GM12891 (cell line): ENCODE measurements around the gene ZC3H13.

ENCODE experiments used
- PAX5 ChIP-seq: IDR thresholded peaks from 2 replicates; pipeline ENCODE4 v1.6.1; 2011; ENCODE audit warnings: low read length, moderate library complexity, mild to moderate bottlenecking; ENCODE audit not compliant: insufficient read depth, severe bottlenecking
- POLR2A ChIP-seq: IDR thresholded peaks from 2 replicates; pipeline ENCODE4 v1.6.1; 2011; ENCODE audit warnings: low read depth, low read length, control low read depth
- POLR2AphosphoS5 ChIP-seq: IDR thresholded peaks from 2 replicates; pipeline ENCODE4 v1.6.1; 2011; ENCODE audit warnings: low read depth, low read length, control low read depth
- SPI1 ChIP-seq: IDR thresholded peaks from 2 replicates; pipeline ENCODE4 v1.6.1; 2011; ENCODE audit warnings: low read depth, low read length, control low read depth
- TAF1 ChIP-seq: IDR thresholded peaks from 2 replicates; pipeline ENCODE4 v1.6.1; 2011; ENCODE audit warnings: low read depth, low read length, control low read depth

- TF ChIP-seq POLR2A (no peak), POLR2AphosphoS5 (no peak), TAF1 (no peak), PAX5 (no peak), SPI1 (no peak)
Observed at GRCh38 chr13:45915686-45916439, 136.7 kb downstream of the ZC3H13 start.
